Measurements from ENCODE around the gene ESRRA. TPM values are rescaled to one million over a fixed set of nuclear protein-coding genes. Genes with fewer than 3 reads are reported as not detected.

ESRRA gene
- total and polyA plus RNA-seq, 9 of the 15 experiments (the other 6 are each of a cell fraction or from before 2014, with no cell fraction given): 0.27 to 89.7 (median 23.7) TPM

DNA sequence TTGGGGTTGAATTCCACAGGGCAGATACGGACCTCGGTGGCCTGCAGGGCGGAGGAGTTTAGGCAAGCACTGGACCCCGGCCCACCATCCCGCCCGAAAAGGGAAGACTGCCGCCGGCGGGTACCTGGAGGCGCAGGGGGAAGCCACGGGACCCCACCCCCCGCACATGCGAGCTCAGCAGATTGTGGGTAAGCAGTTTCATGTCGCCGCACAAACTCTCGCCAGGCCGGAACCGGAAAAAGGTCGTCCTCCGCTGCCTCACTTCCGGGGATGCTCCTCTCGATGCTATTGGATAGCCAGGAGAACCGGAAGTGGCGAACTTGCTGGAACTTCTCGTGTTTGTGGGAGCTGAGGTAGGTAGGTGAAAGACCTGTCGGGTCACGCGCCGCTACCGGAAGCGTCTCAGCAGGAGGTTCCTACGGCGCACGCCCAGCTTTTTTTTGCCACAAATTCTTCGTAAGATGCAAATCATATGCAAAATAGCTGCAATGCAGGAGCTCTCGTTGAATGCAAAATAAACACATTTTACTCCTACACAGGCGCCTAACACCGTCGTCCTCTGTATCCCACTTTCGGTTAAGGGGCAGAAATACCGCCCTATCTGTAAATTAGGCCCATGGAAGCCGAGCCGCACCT, 12.1 kb downstream of the ESRRA start, which contains the start of gene TRMT112:
Gene TRMT112 (minus strand): TSS at position 235 of the 636 bp plus-strand sequence. CDS start 33 bp downstream, at position 202.
- H3K9me1 ChIP-seq (ENCODE audit: control insufficient read depth, insufficient read depth, low read length): no peaks in the 10 kb centered on the region
- ATAC-seq (peak; percentile 85), DNase-seq (ENCODE audit: extremely low read depth in 1 of 4, low spot score in 3 of 4) (peak; percentile 69 to 99 (median 80)), FAIRE-seq (peak; percentile 100)
- no peaks in the 10 kb centered on the region for H3K27me3 ChIP-seq (ENCODE audit: control insufficient read depth in 2 of 2, insufficient read depth in 2 of 2, low read length in 2 of 2)
- in situ Hi-C loops (cut with MboI) (no loop called here), intact Hi-C loops (cut with micrococcal nuclease) (loop anchor here (1.0 kb wide), 2 partner anchors 14 to 38 kb away; no protein-coding TSS in a partner anchor)
- under 1% methylated on average over 42 of the region's 43 CpGs for WGBS (ENCODE audit: insufficient coverage, low coverage, missing lambda C conversion rate)
- ChIA-PET CTCF (ENCODE audit: low intra/inter-chr PET ratio) (interaction anchor here (1.1 to 2.7 kb wide), 4 partner anchors 14 to 336 kb away, joined by 3 to 19 read pairs (median 6); no protein-coding TSS in a partner anchor), POLR2A (interaction anchor here (0.6 to 2.6 kb wide), 21 partner anchors 10 to 1680 kb away, joined by 3 to 12 read pairs (median 6); partner anchors contain the start of genes CCDC88B and STIP1)
- H4K20me1 ChIP-seq (replicated peaks; ENCODE audit: control insufficient read depth, insufficient read depth, low read length): no peaks in the 10 kb centered on the region; the same call in 1 of the 2 replicates
- H3K27ac ChIP-seq (ENCODE audit: extremely low read depth, low read depth, low read length): peak within 1 kb of the TSS; percentile 99
- peaks cover 8 to 64% of the 10 kb centered on the region in 2 experiments; a peak in 4 of 5 replicates for H3K4me1 ChIP-seq (replicated peaks in 1 of 2; ENCODE audit: control insufficient read depth in 2 of 2, insufficient read depth in 2 of 2, low read length in 2 of 2)
- peak within 1 kb of the TSS; percentile 95 for H3K4me2 ChIP-seq (ENCODE audit: insufficient read depth, low read length)
- H3K9ac ChIP-seq (ENCODE audit: insufficient read depth in 1 of 2, low read depth in 2 of 2, low read length in 2 of 2): peak within 1 kb of the TSS; percentile 92 to 94
- peak within 1 kb of the TSS; percentile 94 for H3K4me3 ChIP-seq
- BruUV-seq (replicated peaks): no TSS peak
- no peaks in the 10 kb centered on the region for H3K9me3 ChIP-seq (replicated peaks; ENCODE audit: control insufficient read depth, insufficient read depth, low read depth, low read length)
- H3K36me3 ChIP-seq (ENCODE audit: control insufficient read depth, insufficient read depth, low read length): peaks cover 69% of the 10 kb centered on the region
- H2AFZ ChIP-seq (ENCODE audit: low read depth, low read length): peak within 1 kb of the TSS; percentile 92
- H3K79me2 ChIP-seq (ENCODE audit: control insufficient read depth, insufficient read depth, low read length): peaks cover 38% of the 10 kb centered on the region
- TF ChIP-seq, protein P1, sequence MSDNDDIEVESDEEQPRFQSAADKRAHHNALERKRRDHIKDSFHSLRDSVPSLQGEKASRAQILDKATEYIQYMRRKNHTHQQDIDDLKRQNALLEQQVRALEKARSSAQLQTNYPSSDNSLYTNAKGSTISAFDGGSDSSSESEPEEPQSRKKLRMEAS (CRISPR knock-in tag; IDR thresholded peaks at IDR 0.05): peak; percentile 78
- TF ChIP-seq IRF2 (CRISPR knock-in tag; IDR thresholded peaks at IDR 0.05) (no peak), MTA3 (IDR thresholded peaks at IDR 0.05; ENCODE audit: borderline replicate concordance) (no peak; the same call in 1 of the 2 replicates), ELF4 (CRISPR knock-in tag; IDR thresholded peaks at IDR 0.05) (no peak)
- TF ChIP-seq, protein P2, sequence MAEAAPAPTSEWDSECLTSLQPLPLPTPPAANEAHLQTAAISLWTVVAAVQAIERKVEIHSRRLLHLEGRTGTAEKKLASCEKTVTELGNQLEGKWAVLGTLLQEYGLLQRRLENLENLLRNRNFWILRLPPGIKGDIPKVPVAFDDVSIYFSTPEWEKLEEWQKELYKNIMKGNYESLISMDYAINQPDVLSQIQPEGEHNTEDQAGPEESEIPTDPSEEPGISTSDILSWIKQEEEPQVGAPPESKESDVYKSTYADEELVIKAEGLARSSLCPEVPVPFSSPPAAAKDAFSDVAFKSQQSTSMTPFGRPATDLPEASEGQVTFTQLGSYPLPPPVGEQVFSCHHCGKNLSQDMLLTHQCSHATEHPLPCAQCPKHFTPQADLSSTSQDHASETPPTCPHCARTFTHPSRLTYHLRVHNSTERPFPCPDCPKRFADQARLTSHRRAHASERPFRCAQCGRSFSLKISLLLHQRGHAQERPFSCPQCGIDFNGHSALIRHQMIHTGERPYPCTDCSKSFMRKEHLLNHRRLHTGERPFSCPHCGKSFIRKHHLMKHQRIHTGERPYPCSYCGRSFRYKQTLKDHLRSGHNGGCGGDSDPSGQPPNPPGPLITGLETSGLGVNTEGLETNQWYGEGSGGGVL (CRISPR knock-in tag; IDR thresholded peaks at IDR 0.05): no peak
- TF ChIP-seq, protein P3, sequence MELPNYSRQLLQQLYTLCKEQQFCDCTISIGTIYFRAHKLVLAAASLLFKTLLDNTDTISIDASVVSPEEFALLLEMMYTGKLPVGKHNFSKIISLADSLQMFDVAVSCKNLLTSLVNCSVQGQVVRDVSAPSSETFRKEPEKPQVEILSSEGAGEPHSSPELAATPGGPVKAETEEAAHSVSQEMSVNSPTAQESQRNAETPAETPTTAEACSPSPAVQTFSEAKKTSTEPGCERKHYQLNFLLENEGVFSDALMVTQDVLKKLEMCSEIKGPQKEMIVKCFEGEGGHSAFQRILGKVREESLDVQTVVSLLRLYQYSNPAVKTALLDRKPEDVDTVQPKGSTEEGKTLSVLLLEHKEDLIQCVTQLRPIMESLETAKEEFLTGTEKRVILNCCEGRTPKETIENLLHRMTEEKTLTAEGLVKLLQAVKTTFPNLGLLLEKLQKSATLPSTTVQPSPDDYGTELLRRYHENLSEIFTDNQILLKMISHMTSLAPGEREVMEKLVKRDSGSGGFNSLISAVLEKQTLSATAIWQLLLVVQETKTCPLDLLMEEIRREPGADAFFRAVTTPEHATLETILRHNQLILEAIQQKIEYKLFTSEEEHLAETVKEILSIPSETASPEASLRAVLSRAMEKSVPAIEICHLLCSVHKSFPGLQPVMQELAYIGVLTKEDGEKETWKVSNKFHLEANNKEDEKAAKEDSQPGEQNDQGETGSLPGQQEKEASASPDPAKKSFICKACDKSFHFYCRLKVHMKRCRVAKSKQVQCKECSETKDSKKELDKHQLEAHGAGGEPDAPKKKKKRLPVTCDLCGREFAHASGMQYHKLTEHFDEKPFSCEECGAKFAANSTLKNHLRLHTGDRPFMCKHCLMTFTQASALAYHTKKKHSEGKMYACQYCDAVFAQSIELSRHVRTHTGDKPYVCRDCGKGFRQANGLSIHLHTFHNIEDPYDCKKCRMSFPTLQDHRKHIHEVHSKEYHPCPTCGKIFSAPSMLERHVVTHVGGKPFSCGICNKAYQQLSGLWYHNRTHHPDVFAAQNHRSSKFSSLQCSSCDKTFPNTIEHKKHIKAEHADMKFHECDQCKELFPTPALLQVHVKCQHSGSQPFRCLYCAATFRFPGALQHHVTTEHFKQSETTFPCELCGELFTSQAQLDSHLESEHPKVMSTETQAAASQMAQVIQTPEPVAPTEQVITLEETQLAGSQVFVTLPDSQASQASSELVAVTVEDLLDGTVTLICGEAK (IDR thresholded peaks at IDR 0.05): peak; percentile 99
- TF ChIP-seq, protein P3 (CRISPR knock-in tag; IDR thresholded peaks at IDR 0.05): no peak
